B cell (primary cell): ENCODE measurements around the gene CNKSR3. TPM values are rescaled to one million over a fixed set of nuclear protein-coding genes. Genes with fewer than 3 reads are reported as not detected.

Source experiments
- ATAC-seq: fragments of 200-7000 bp; cut with Tn5 transposase; one replicate; pipeline ENCODE4 v1.10.0; 2021; ENCODE audit warnings: low read depth, mild to moderate bottlenecking, moderate number of reproducible peaks, moderate library complexity
- CTCF ChIA-PET: fragments of 350-600 bp; sonication (Branson Sonifier 250); formaldehyde crosslinking; loops from one replicate; lab custom pipeline; 2021; ENCODE audit warnings: antibody characterized with exemption, inconsistent platforms; lab: Charles Lee
- POLR2A ChIA-PET: fragments of 350-600 bp; sonication (Branson Sonifier 250); formaldehyde crosslinking; loops from one replicate; lab custom pipeline; 2021; ENCODE audit warnings: antibody characterized with exemption; lab: Charles Lee
- DNase-seq: peaks from one replicate; pipeline ENCODE4 v3.0.0; 2013
- H2AFZ ChIP-seq: 2 replicates; pipeline ENCODE4 v1.6.1; 2012; ENCODE audit warnings: mild to moderate bottlenecking, low read depth, low read length; ENCODE audit not compliant: insufficient read depth, poor library complexity, severe bottlenecking
- H3K27ac ChIP-seq, 2 donors: 1 replicate in 1 of 2; 2 replicates in 1 of 2; pipeline ENCODE4 v1.5.1; 2012 to 2013; ENCODE audit warnings: low read length in 2 of 2, mild to moderate bottlenecking in 2 of 2, moderate library complexity in 1 of 2
- H3K27me3 ChIP-seq, 4 experiments: fragments of 200-600 bp in 1 of 4; sonication (generic) in 1 of 4; replicated peaks in 1 of 4; 1 replicate in 2 of 4; 2 replicates in 2 of 4; pipeline versions ENCODE4 v1.6.1 to v1.7.0; 2013 to 2016; ENCODE audit warnings: low read length in 3 of 4, mild to moderate bottlenecking in 2 of 4, mixed read lengths in 1 of 4, moderate library complexity in 1 of 4; ENCODE audit not compliant: insufficient read depth in 4 of 4, control insufficient read depth in 3 of 4; ENCODE audit errors: control extremely low read depth in 1 of 4
- H3K36me3 ChIP-seq, 2 experiments: replicated peaks in 1 of 2; 1 replicate in 1 of 2; 2 replicates in 1 of 2; pipeline versions ENCODE4 v1.6.1 to v1.7.1; 2013; ENCODE audit warnings: low read length in 1 of 2; ENCODE audit not compliant: insufficient read depth in 2 of 2, control insufficient read depth in 1 of 2; ENCODE audit errors: control extremely low read depth in 1 of 2, extremely low read depth in 1 of 2
- H3K4me1 ChIP-seq, 2 donors: fragments of 200-600 bp in 1 of 2; sonication (generic) in 1 of 2; 1 replicate in 1 of 2; 2 replicates in 1 of 2; pipeline versions ENCODE4 v1.5.1 to v1.6.1; 2013 to 2017; ENCODE audit warnings: low read length in 2 of 2; ENCODE audit not compliant: control insufficient read depth in 2 of 2, insufficient read depth in 2 of 2
- H3K4me2 ChIP-seq: replicated peaks from 2 replicates; pipeline ENCODE3; 2012; ENCODE audit warnings: mild to moderate bottlenecking, low read depth, low read length; ENCODE audit not compliant: poor library complexity, severe bottlenecking
- H3K4me3 ChIP-seq, 5 experiments: fragments of 200-600 bp in 1 of 5; sonication (generic) in 1 of 5; 1 replicate in 3 of 5; 2 replicates in 2 of 5; pipeline versions ENCODE4 v1.5.1 to v1.7.0; 2011 to 2016; ENCODE audit warnings: low read length in 4 of 5, mild to moderate bottlenecking in 4 of 5, low read depth in 2 of 5, control low read depth in 1 of 5, moderate library complexity in 1 of 5; ENCODE audit not compliant: insufficient read depth in 1 of 5; ENCODE audit errors: control extremely low read depth in 1 of 5, extremely low read depth in 1 of 5
- H3K79me2 ChIP-seq: fragments of 200-600 bp; sonication (generic); one replicate; pipeline ENCODE4 v1.6.0; 2016; ENCODE audit warnings: low read length; ENCODE audit not compliant: control insufficient read depth, insufficient read depth
- H3K9ac ChIP-seq: fragments of 200-600 bp; sonication (generic); 2 replicates; pipeline ENCODE4 v1.6.1; 2017; ENCODE audit warnings: mild to moderate bottlenecking, low read length, moderate library complexity
- H3K9me3 ChIP-seq, 3 donors: one replicate each; pipeline versions ENCODE4 v1.6.1 to v1.7.1; 2013; ENCODE audit warnings: low read length in 2 of 3; ENCODE audit not compliant: control insufficient read depth in 2 of 3, insufficient read depth in 1 of 3; ENCODE audit errors: control extremely low read depth in 1 of 3
- H4K20me1 ChIP-seq: 2 replicates; pipeline ENCODE4 v1.6.0; 2012; ENCODE audit warnings: mild to moderate bottlenecking, low read length; ENCODE audit not compliant: insufficient read depth, control insufficient read depth, poor library complexity, severe bottlenecking
- H3K27ac Mint-ChIP-seq: one replicate; pipeline ENCODE4 v1.8.0; 2021; ENCODE audit warnings: mixed read lengths
- H3K27me3 Mint-ChIP-seq: one replicate; pipeline ENCODE4 v1.8.0; 2021; ENCODE audit warnings: mixed read lengths
- H3K4me1 Mint-ChIP-seq: one replicate; pipeline ENCODE4 v1.8.0; 2021; ENCODE audit warnings: mixed read lengths
- H3K4me3 Mint-ChIP-seq: one replicate; pipeline ENCODE4 v1.8.0; 2021; ENCODE audit warnings: mixed read lengths
- H3K9me3 Mint-ChIP-seq: one replicate; pipeline ENCODE4 v1.8.0; 2022; ENCODE audit warnings: mixed read lengths; ENCODE audit not compliant: insufficient read depth
- EZH2 ChIP-seq: IDR thresholded peaks from 2 replicates; pipeline ENCODE4 v1.6.1; 2012; ENCODE audit warnings: borderline replicate concordance, low read depth, mild to moderate bottlenecking, moderate library complexity, low read length; ENCODE audit not compliant: insufficient read depth, poor library complexity, severe bottlenecking
- WGBS: methylation state at CpG from one replicate; pipeline ENCODE4 v1.1.5; 2013; ENCODE audit warnings: missing lambda C conversion rate; ENCODE audit not compliant: insufficient coverage; 5-methylcytosine and 5-hydroxymethylcytosine counted together
- intact Hi-C: fragments of 100-400 bp; cut with micrococcal nuclease; formaldehyde crosslinking; loops from one replicate; pipeline ENCODE4 v1.10.0; 2022
- polyA plus RNA-seq: library from polyadenylated mRNA; depleted of rRNA; stranded (reverse); fragments of >200 nt; gene quantifications from 2 replicates; pipeline ENCODE4 v1.2.3, GENCODE V29; 2012
- total RNA-seq, 2 donors: library from RNA; stranded (reverse); fragments of 120-200 nt in 1 of 2; gene quantifications; 1 replicate in 1 of 2; 2 replicates in 1 of 2; pipeline versions ENCODE4 v1.2.3 to v1.2.4, GENCODE V29; 2013 to 2022
- TF ChIP-seq, protein P1 (sequence below): fragments of 200-600 bp; IDR thresholded peaks from one replicate; pipeline ENCODE4 v1.8.0; 2022; ENCODE audit warnings: antibody characterized with exemption, mild to moderate bottlenecking

CNKSR3 gene
- total and polyA plus RNA-seq, 2 donors (not counting 1 experiment from before 2014, with no cell fraction given), result not detected

DNA sequence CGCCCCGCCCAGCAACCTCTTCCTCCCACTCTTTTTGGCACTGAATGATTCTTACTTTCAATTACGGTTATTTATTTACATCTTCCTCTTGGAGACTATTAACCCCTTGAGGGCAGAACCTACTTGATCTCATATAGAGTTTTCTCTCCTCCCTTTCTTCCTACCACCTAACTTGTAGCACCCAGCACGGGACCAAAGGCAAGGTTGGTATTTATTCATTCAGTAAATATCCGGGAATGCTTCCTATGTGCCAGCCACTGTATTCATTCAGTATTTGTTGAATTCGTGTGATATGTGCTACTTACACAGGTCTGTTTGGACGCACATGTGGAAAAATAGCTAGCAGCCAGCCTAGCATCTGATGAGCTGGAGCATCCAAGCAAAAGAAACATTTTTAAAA is 1.3 kb upstream of the CNKSR3 start:
- Mint-ChIP-seq H3K4me3 (peak overlapping the region; percentile 21), H3K9me3 (no peaks in the 10 kb centered on the region), H3K27ac (no peak overlapping the region), H3K4me1 (peaks cover 9% of the 10 kb centered on the region), H3K27me3 (peaks cover 54% of the 10 kb centered on the region)
- Histone ChIP-seq H3K9ac (no peak overlapping the region), H3K9me3 (no peaks in the 10 kb centered on the region), H3K36me3 (no peaks in the 10 kb centered on the region), H3K4me3 (no peak overlapping the region), H3K4me2 (no peak overlapping the region), H3K27ac (no peak overlapping the region), H4K20me1 (no peaks in the 10 kb centered on the region), H3K27me3 (peaks cover 0 to 31% (median 16%) of the 10 kb centered on the region in 4 experiments), H2AFZ (no peak overlapping the region), H3K4me1 (peaks cover 6 to 9% of the 10 kb centered on the region in 2 donors), H3K79me2 (no peaks in the 10 kb centered on the region)
- WGBS, result 77% methylated on average over 4 of the region's 7 CpGs
- no peak for DNase-seq
- intact Hi-C loops, result no loop called here
- TF ChIP-seq EZH2, result no peak
- TF ChIP-seq, protein P1, sequence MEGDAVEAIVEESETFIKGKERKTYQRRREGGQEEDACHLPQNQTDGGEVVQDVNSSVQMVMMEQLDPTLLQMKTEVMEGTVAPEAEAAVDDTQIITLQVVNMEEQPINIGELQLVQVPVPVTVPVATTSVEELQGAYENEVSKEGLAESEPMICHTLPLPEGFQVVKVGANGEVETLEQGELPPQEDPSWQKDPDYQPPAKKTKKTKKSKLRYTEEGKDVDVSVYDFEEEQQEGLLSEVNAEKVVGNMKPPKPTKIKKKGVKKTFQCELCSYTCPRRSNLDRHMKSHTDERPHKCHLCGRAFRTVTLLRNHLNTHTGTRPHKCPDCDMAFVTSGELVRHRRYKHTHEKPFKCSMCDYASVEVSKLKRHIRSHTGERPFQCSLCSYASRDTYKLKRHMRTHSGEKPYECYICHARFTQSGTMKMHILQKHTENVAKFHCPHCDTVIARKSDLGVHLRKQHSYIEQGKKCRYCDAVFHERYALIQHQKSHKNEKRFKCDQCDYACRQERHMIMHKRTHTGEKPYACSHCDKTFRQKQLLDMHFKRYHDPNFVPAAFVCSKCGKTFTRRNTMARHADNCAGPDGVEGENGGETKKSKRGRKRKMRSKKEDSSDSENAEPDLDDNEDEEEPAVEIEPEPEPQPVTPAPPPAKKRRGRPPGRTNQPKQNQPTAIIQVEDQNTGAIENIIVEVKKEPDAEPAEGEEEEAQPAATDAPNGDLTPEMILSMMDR, result no peak
- ATAC-seq, result no peak
- POLR2A ChIA-PET, result no interaction called here
- CTCF ChIA-PET, result no interaction called here

DNA sequence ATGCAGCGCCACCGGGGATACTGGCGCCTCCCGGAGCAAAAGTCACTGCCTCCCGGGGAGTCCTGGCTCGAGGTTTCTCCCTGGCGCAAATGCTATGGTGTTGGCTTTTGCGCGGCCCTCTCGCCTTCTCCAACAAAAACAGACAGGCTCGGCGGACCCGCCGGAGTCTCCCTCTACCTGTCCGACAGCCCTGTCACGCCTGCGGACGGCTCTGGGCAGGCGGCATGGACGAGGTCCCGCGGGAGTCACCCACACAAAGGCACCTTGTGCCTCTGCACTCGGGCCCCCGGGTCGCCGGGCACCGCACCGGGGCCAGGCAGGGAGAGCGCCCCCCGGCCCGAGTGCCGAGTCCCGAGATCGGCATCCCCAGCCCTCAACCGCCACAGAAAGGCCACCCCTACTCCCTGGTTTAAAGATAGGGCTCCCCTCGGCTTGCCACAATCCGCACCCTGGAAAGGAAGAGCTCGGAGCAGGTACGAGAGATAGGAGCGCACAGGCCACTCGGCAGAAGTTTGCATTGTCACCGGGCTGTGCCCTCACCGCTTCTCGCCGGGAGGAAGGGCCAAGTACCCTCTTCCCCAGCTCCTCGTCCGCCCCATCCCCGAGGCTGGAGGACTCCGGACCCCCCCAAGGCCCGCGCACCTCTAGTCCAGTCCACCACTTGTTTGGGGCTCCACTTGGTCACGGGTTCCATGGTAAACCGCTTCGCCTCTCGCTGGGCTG is 903 bp downstream of the CNKSR3 start:
- H3K27ac Mint-ChIP-seq, result no peak overlapping the region
- H3K79me2 ChIP-seq, result no peaks in the 10 kb centered on the region
- ATAC-seq, result no peak
- no peaks in the 10 kb centered on the region for H3K36me3 ChIP-seq
- no peaks in the 10 kb centered on the region for H3K9me3 ChIP-seq
- peak overlapping the region; percentile 13 for H3K4me3 Mint-ChIP-seq
- intact Hi-C loops, result no loop called here
- peaks cover 55% of the 10 kb centered on the region for H3K27me3 Mint-ChIP-seq
- H3K27me3 ChIP-seq, result peaks cover 0 to 31% (median 16%) of the 10 kb centered on the region in 4 experiments
- TF ChIP-seq EZH2, result no peak
- TF ChIP-seq, protein P1, result no peak
- no peak overlapping the region for H3K9ac ChIP-seq
- 1% methylated on average over 55 of the region's 55 CpGs for whole genome bisulfite sequencing
- ChIA-PET CTCF (no interaction called here), POLR2A (no interaction called here)
- peak overlapping the region; percentile 73 for H3K4me2 ChIP-seq
- H4K20me1 ChIP-seq, result no peaks in the 10 kb centered on the region
- H3K27ac ChIP-seq, result no peak overlapping the region
- no peaks in the 10 kb centered on the region for H3K9me3 Mint-ChIP-seq
- H3K4me1 Mint-ChIP-seq, result peaks cover 9% of the 10 kb centered on the region
- H3K4me1 ChIP-seq, result peaks cover 6 to 9% of the 10 kb centered on the region in 2 donors
- DNase-seq, result no peak
- H3K4me3 ChIP-seq, result no peak overlapping the region
- peak overlapping the region; percentile 28 for H2AFZ ChIP-seq
